HepG2 (cell line): ENCODE data around the gene MOBP. TPM values are rescaled to one million over a fixed set of nuclear protein-coding genes. Genes with fewer than 3 reads are reported as not detected.

Experiments
- ATAC-seq: fragments of 200-7000 bp; cut with Tn5 transposase; 3 replicates; pipeline ENCODE4 v1.9.1; 2020; ENCODE audit warnings: mild to moderate bottlenecking, moderate library complexity
- BruUV-seq: library from RNA; stranded (reverse); fragments of 400-500 nt; replicated peaks from 2 replicates; lab custom pipeline; 2021; lab: Mats Ljungman, UMichigan
- CTCF ChIA-PET: fragments of 300-600 bp; formaldehyde crosslinking; extraction: SDS; loops from one replicate; lab custom pipeline; 2021; ENCODE audit warnings: low total read pairs, inconsistent platforms, low intra/inter-chr PET ratio; lab: Yijun Ruan, JAX
- POLR2A ChIA-PET: fragments of 350-600 bp; sonication (Branson Sonifier 250); formaldehyde crosslinking; loops from one replicate; lab custom pipeline; 2020; ENCODE audit warnings: antibody characterized with exemption, inconsistent platforms; lab: Yijun Ruan, JAX
- DNase-seq: peaks from one replicate; pipeline ENCODE4 v3.0.0-alpha.2; 2015; ENCODE audit warnings: low spot score
- FAIRE-seq: peaks from 3 replicates; lab custom pipeline; 2011; peaks lifted over from hg19 to GRCh38; lab: Jason Lieb, UNC
- H2AFZ ChIP-seq: one replicate; pipeline ENCODE4 v1.6.1; 2011; ENCODE audit warnings: low read length, inconsistent platforms
- H3K27ac ChIP-seq: fragments of 300-600 bp; 3 replicates; pipeline ENCODE4 v1.8.0; 2011; ENCODE audit warnings: mixed run types, mild to moderate bottlenecking, mixed read lengths, low read length, inconsistent platforms; ENCODE audit not compliant: insufficient read depth; ENCODE audit errors: extremely low read length
- H3K27me3 ChIP-seq, 2 experiments: fragments of 200-600 bp in 1 of 2; 2 replicates in 1 of 2; 3 replicates in 1 of 2; pipeline versions ENCODE4 v1.6.0 to v1.8.0; 2011; ENCODE audit warnings: low read length in 2 of 2, mild to moderate bottlenecking in 2 of 2, moderate library complexity in 2 of 2, inconsistent platforms in 1 of 2; ENCODE audit not compliant: insufficient read depth in 2 of 2, control insufficient read depth in 1 of 2
- H3K36me3 ChIP-seq, 2 experiments: fragments of 200-600 bp in 1 of 2; replicated peaks in 1 of 2; 2 replicates in 1 of 2; 3 replicates in 1 of 2; pipeline versions ENCODE4 v1.5.1 to v1.8.0; 2011; ENCODE audit warnings: low read length in 2 of 2, inconsistent platforms in 1 of 2; ENCODE audit not compliant: insufficient read depth in 2 of 2, control insufficient read depth in 1 of 2
- H3K4me1 ChIP-seq: 2 replicates; pipeline ENCODE4 v1.5.1; 2012; ENCODE audit warnings: low read length, inconsistent platforms; ENCODE audit not compliant: insufficient read depth
- H3K4me2 ChIP-seq: 2 replicates; pipeline ENCODE4 v1.6.0; 2011; ENCODE audit warnings: low read depth, low read length, inconsistent platforms
- H3K4me3 ChIP-seq, 3 experiments: fragments of 200-600 bp in 1 of 3; sonication (generic), shearing (Covaris generic) in 1 of 3; replicated peaks in 1 of 3; 2 replicates each; pipeline ENCODE4 v1.5.1; 2011 to 2016; ENCODE audit warnings: low read length in 3 of 3, inconsistent platforms in 2 of 3, low read depth in 2 of 3, mild to moderate bottlenecking in 2 of 3, control low read depth in 1 of 3, mixed read lengths in 1 of 3; ENCODE audit not compliant: insufficient read depth in 1 of 3
- H3K79me2 ChIP-seq: one replicate; pipeline ENCODE4 v1.6.1; 2011; ENCODE audit warnings: low read length, inconsistent platforms; ENCODE audit not compliant: insufficient read depth
- H3K9ac ChIP-seq: 2 replicates; pipeline ENCODE4 v1.6.0; 2011; ENCODE audit warnings: mild to moderate bottlenecking, low read depth, low read length, inconsistent platforms; ENCODE audit not compliant: insufficient read depth
- H3K9me3 ChIP-seq: 2 replicates; pipeline ENCODE4 v1.5.1; 2012; ENCODE audit warnings: mild to moderate bottlenecking, low read length
- H4K20me1 ChIP-seq: 2 replicates; pipeline ENCODE4 v1.6.0; 2011; ENCODE audit warnings: inconsistent platforms, mild to moderate bottlenecking, low read length, moderate library complexity; ENCODE audit not compliant: insufficient read depth
- ATAD3A ChIP-seq: sonication (generic); formaldehyde crosslinking; IDR thresholded peaks from 2 replicates; pipeline ENCODE4 v1.4.0; 2020; ENCODE audit warnings: missing genetic modification reagents
- CBX5 ChIP-seq: sonication (generic); formaldehyde crosslinking; IDR thresholded peaks from 2 replicates; pipeline ENCODE4 v1.4.0; 2020; ENCODE audit warnings: missing genetic modification reagents, borderline replicate concordance
- CHD4 ChIP-seq: fragments of 200-600 bp; sonication (generic); IDR thresholded peaks from 2 replicates; pipeline ENCODE4 v1.7.0; 2017; ENCODE audit warnings: mild to moderate bottlenecking, low read length, borderline replicate concordance
- HDAC1 ChIP-seq: sonication (generic); formaldehyde crosslinking; IDR thresholded peaks from 2 replicates; pipeline ENCODE4 v1.5.1; 2020; ENCODE audit warnings: mild to moderate bottlenecking, missing genetic modification reagents
- MAFF ChIP-seq: IDR thresholded peaks from 2 replicates; pipeline ENCODE4 v1.6.1; 2011; ENCODE audit warnings: low read depth, low read length, improper control_type of control experiment
- MAFK ChIP-seq, 2 experiments: IDR thresholded peaks in 1 of 2; conservative IDR thresholded peaks in 1 of 2; 2 replicates each; pipeline ENCODE4 v1.6.1; 2011; ENCODE audit warnings: improper control_type of control experiment in 2 of 2, low read length in 2 of 2
- MED8 ChIP-seq: sonication (generic); formaldehyde crosslinking; IDR thresholded peaks from 2 replicates; pipeline ENCODE4 v1.8.1; 2023; ENCODE audit warnings: mild to moderate bottlenecking, missing genetic modification reagents; ENCODE audit not compliant: insufficient replicate concordance
- TRIM24 ChIP-seq: sonication (generic); formaldehyde crosslinking; IDR thresholded peaks from 2 replicates; pipeline ENCODE4 v1.8.0; 2022; ENCODE audit warnings: mild to moderate bottlenecking, missing genetic modification reagents
- ZNF230 ChIP-seq: sonication (generic); formaldehyde crosslinking; IDR thresholded peaks from 2 replicates; pipeline ENCODE4 v1.4.0; 2020; ENCODE audit warnings: mild to moderate bottlenecking, missing genetic modification reagents
- ZNF557 ChIP-seq: sonication (generic); formaldehyde crosslinking; IDR thresholded peaks from 2 replicates; pipeline ENCODE4 v1.4.0; 2020; ENCODE audit warnings: missing genetic modification reagents
- ZNF674 ChIP-seq: sonication (generic); formaldehyde crosslinking; IDR thresholded peaks from 2 replicates; pipeline ENCODE4 v1.5.0; 2020; ENCODE audit warnings: low read depth, mild to moderate bottlenecking, missing genetic modification reagents
- ZNF713 ChIP-seq: sonication (generic); formaldehyde crosslinking; IDR thresholded peaks from 2 replicates; pipeline ENCODE4 v1.4.0; 2020; ENCODE audit warnings: mild to moderate bottlenecking, missing genetic modification reagents
- WGBS: methylation state at CpG from one replicate; pipeline ENCODE4 v1.1.6; 2017; ENCODE audit warnings: low lambda C conversion rate; 5-methylcytosine and 5-hydroxymethylcytosine counted together
- in situ Hi-C: cut with HindIII; loops from 2 replicates; pipeline ENCODE4 v1.10.0; 2017; ENCODE audit warnings: low pct_unique_long_range_greater_than_20kb; ENCODE audit not compliant: extremely low pct_ligation_motif_present
- intact Hi-C: fragments of 100-400 bp; cut with micrococcal nuclease; formaldehyde crosslinking; loops from one replicate; pipeline ENCODE4 v1.10.0; 2022; ENCODE audit not compliant: unreplicated experiment
- polyA plus RNA-seq, 8 experiments: library from polyadenylated mRNA; depleted of rRNA in 3 of 8; stranded (reverse) in 7 of 8; unstranded in 1 of 8; fragments of >200 nt; fragmentation: Illumina TruSeq in 4 of 8; extraction: Trizol in 4 of 8; gene quantifications; 2 replicates each; pipeline versions ENCODE4 v1.2.1 to v1.2.3, GENCODE V29; 2011 to 2016; ENCODE audit warnings: low read depth in 4 of 8, missing spikeins in 1 of 8, mixed read lengths in 1 of 8; ENCODE audit not compliant: insufficient read depth in 1 of 8
- total RNA-seq, 5 experiments: library from RNA; depleted of rRNA; stranded (reverse); fragments of >200 nt; fragmentation: Illumina TruSeq; extraction: Trizol; gene quantifications; 2 replicates each; pipeline ENCODE4 v1.2.3, GENCODE V29; 2016; ENCODE audit warnings: low read depth in 1 of 5
- TF ChIP-seq, protein P1 (sequence below): sonication (generic); formaldehyde crosslinking; IDR thresholded peaks from 2 replicates; pipeline ENCODE4 v1.5.0; 2020; ENCODE audit warnings: missing genetic modification reagents, mild to moderate bottlenecking, borderline replicate concordance
- TF ChIP-seq, protein P2 (sequence below): sonication (generic); formaldehyde crosslinking; IDR thresholded peaks from 2 replicates; pipeline ENCODE4 v1.9.0; 2021; ENCODE audit warnings: missing genetic modification reagents, borderline replicate concordance
- TF ChIP-seq, protein P3 (sequence below): sonication (generic); formaldehyde crosslinking; IDR thresholded peaks from 2 replicates; pipeline ENCODE4 v1.8.0; 2022; ENCODE audit warnings: missing genetic modification reagents, low read depth, mild to moderate bottlenecking, borderline replicate concordance
- TF ChIP-seq, protein P4 (sequence below): sonication (generic); formaldehyde crosslinking; IDR thresholded peaks from 2 replicates; pipeline ENCODE4 v1.4.0; 2020; ENCODE audit warnings: low read depth, mild to moderate bottlenecking, missing genetic modification reagents

MOBP gene
- total and polyA plus RNA-seq, 2 of the 13 experiments (the other 11 are each of a cell fraction or from before 2014, with no cell fraction given) = not detected

DNA sequence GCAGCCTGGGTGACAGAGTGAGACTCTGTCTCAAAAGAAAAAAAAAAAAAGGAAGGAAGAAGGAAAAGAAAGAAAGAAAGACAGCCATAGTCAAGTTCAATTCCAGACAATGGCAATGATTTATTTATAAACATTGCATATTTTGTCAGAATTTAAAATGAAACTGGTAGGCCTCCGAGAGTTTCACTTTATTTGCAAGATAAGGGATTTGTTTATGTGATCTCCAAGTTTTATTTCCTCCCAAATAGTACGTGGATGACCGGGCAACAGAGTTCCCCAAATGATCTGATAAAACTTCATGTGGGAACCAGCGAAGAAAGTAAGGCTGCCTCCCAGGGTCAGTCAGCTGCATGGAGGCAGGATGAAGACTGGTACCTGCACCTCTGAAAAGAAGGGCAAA is 28.6 kb upstream of the MOBP start:
- Histone ChIP-seq H3K27me3 (peaks cover 0 to 4% of the 10 kb centered on the region in 2 experiments; a peak in 1 of 5 replicates), H3K79me2 (no peaks in the 10 kb centered on the region), H3K36me3 (no peaks in the 10 kb centered on the region), H2AFZ (no peak overlapping the region), H3K4me3 (no peak overlapping the region), H3K4me1 (no peaks in the 10 kb centered on the region), H4K20me1 (no peaks in the 10 kb centered on the region), H3K4me2 (no peak overlapping the region)
- FAIRE-seq = no peak
- intact Hi-C loops = no loop called here
- in situ Hi-C loops = no loop called here
- WGBS = 9% methylated on average over 4 of the region's 4 CpGs
- CTCF ChIA-PET = no interaction called here
- POLR2A ChIA-PET = no interaction called here
- TF ChIP-seq MAFF (0 out of 2 replicates have a peak, but pooled peaks have one; percentile 33), MAFK (conservative IDR thresholded peaks at IDR 0.05 in 1 of 2, IDR thresholded peaks at IDR 0.05 in 1 of 2; ENCODE audit: low read length in 2 of 2) (peak in 1 of 2 experiments; percentile 55; a peak in 1 of 4 replicates), ZNF230 (CRISPR knock-in tag) (no peak)
- TF ChIP-seq, protein P1, sequence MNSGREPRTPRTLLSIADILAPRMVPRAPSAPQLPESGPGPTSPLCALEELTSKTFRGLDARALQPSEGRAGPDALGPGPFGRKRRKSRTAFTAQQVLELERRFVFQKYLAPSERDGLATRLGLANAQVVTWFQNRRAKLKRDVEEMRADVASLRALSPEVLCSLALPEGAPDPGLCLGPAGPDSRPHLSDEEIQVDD (CRISPR knock-in tag) = no peak
- TF ChIP-seq, all 625 proteins: peak for 2
- Histone ChIP-seq H3K9me3 (no peaks in the 10 kb centered on the region), H3K27ac (no peak overlapping the region), H3K9ac (no peak overlapping the region)
- ATAC-seq (no peak), DNase-seq (no peak)
- BruUV-seq = no TSS peak

DNA sequence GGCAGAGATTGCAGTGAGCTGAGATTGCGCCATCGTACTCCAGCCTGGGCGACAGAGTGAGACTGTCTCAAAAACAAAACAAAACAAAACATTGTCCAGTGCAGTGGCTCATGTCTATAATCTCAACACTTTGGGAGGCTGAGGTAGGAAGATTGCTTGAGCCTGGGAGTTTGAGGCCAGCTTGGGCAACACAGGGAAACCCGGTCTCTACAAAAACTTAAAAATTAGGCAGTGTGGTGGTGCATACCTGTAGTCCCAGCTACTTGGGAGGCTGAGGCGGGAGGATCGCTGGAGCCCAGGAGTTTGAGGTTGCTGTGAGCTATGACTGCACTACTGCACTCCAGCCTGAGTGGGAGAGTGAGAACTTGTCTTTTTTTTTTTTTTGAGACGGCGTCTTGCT is 27.2 kb upstream of the MOBP start:
- Histone ChIP-seq H2AFZ (no peak overlapping the region), H3K9ac (no peak overlapping the region), H3K79me2 (no peaks in the 10 kb centered on the region), H4K20me1 (no peaks in the 10 kb centered on the region), H3K4me1 (no peaks in the 10 kb centered on the region), H3K4me2 (no peak overlapping the region), H3K9me3 (no peaks in the 10 kb centered on the region), H3K27ac (no peak overlapping the region), H3K27me3 (no peaks in the 10 kb centered on the region; a peak in 1 of 5 replicates), H3K36me3 (no peaks in the 10 kb centered on the region), H3K4me3 (no peak overlapping the region)
- no peak for FAIRE-seq
- intact Hi-C loops (no loop called here), in situ Hi-C loops (no loop called here)
- POLR2A ChIA-PET = no interaction called here
- WGBS = 50% methylated on average over 8 of the region's 8 CpGs
- no peak for ATAC-seq
- CTCF ChIA-PET = no interaction called here
- no peak for DNase-seq
- BruUV-seq = no TSS peak
- TF ChIP-seq CHD4 (no peak), TRIM24 (CRISPR knock-in tag) (no peak), MED8 (no peak), ZNF557 (CRISPR knock-in tag) (no peak), CBX5 (no peak), ATAD3A (no peak), ZNF713 (no peak), ZNF674 (CRISPR knock-in tag) (no peak), HDAC1 (CRISPR knock-in tag) (no peak)
- TF ChIP-seq, protein P2, sequence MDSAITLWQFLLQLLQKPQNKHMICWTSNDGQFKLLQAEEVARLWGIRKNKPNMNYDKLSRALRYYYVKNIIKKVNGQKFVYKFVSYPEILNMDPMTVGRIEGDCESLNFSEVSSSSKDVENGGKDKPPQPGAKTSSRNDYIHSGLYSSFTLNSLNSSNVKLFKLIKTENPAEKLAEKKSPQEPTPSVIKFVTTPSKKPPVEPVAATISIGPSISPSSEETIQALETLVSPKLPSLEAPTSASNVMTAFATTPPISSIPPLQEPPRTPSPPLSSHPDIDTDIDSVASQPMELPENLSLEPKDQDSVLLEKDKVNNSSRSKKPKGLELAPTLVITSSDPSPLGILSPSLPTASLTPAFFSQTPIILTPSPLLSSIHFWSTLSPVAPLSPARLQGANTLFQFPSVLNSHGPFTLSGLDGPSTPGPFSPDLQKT (CRISPR knock-in tag) = no peak
- TF ChIP-seq, protein P3, sequence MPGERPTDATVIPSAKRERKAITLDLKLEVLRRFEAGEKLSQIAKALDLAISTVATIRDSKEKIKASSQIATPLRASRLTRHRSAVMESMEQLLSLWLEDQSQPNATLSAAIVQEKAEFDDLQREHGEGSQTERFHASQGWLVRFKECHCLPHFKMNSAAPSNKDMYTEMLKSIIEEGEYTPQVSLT (CRISPR knock-in tag) = no peak
- TF ChIP-seq, protein P4, sequence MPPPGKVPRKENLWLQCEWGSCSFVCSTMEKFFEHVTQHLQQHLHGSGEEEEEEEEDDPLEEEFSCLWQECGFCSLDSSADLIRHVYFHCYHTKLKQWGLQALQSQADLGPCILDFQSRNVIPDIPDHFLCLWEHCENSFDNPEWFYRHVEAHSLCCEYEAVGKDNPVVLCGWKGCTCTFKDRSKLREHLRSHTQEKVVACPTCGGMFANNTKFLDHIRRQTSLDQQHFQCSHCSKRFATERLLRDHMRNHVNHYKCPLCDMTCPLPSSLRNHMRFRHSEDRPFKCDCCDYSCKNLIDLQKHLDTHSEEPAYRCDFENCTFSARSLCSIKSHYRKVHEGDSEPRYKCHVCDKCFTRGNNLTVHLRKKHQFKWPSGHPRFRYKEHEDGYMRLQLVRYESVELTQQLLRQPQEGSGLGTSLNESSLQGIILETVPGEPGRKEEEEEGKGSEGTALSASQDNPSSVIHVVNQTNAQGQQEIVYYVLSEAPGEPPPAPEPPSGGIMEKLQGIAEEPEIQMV (CRISPR knock-in tag) = no peak
